Osteocyte (in vitro differentiated cells): Measurements from ENCODE around the gene RAD51B. TPM values are rescaled to one million over a fixed set of nuclear protein-coding genes. Genes with fewer than 3 reads are reported as not detected.

ENCODE experiments used
- DNase-seq: peaks from one replicate; pipeline ENCODE4 v3.0.0; 2021; ENCODE audit warnings: mixed read lengths; ENCODE audit not compliant: unreplicated experiment; ENCODE audit errors: extremely low spot score
- H3K27ac Mint-ChIP-seq: one replicate; pipeline ENCODE4 v1.8.0; 2021; ENCODE audit warnings: mild to moderate bottlenecking, mixed read lengths; ENCODE audit not compliant: unreplicated experiment
- H3K27me3 Mint-ChIP-seq: one replicate; pipeline ENCODE4 v1.8.0; 2021; ENCODE audit warnings: mixed read lengths; ENCODE audit not compliant: unreplicated experiment
- H3K36me3 Mint-ChIP-seq: one replicate; pipeline ENCODE4 v1.8.0; 2021; ENCODE audit warnings: mixed read lengths; ENCODE audit not compliant: unreplicated experiment
- H3K4me1 Mint-ChIP-seq: one replicate; pipeline ENCODE4 v1.8.0; 2021; ENCODE audit warnings: mixed read lengths; ENCODE audit not compliant: unreplicated experiment
- H3K4me3 Mint-ChIP-seq: one replicate; pipeline ENCODE4 v1.8.0; 2021; ENCODE audit warnings: mild to moderate bottlenecking, moderate library complexity, mixed read lengths; ENCODE audit not compliant: unreplicated experiment
- H3K9me3 Mint-ChIP-seq: one replicate; pipeline ENCODE4 v1.8.0; 2021; ENCODE audit warnings: mixed read lengths; ENCODE audit not compliant: unreplicated experiment
- total RNA-seq: library from RNA; stranded (reverse); gene quantifications from 2 replicates; pipeline ENCODE4 v1.2.1, GENCODE V29; 2021
- TF ChIP-seq, protein P1 (sequence below): fragments of 200-600 bp; sonication (generic); IDR thresholded peaks from 2 replicates; pipeline ENCODE4 v1.5.0; 2021; ENCODE audit warnings: antibody characterized with exemption, mild to moderate bottlenecking, moderate library complexity

The RAD51B gene
- total RNA-seq, 1 donor from 2014 or later, result 12.7 TPM

DNA sequence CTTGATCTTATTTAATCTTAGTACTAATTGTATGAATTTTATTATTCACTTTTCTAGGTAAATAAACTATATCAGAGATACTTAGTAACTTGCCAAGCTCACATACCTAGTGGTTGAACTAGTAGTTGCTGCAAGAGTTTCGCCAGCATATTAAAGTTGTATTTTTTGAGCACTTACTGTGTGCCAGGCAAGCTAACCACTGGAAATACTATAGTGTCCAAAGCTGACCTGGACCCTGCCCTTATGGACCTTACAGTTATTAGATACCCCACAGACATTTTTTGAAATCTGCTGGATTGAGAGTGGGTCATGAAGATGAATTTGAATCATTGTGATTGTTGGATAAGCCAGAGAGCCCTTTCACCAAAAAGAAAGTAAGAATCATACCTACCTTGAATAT is 125.0 kb downstream of the RAD51B start:
- Mint-ChIP-seq H3K4me3 (no peak overlapping the region), H3K27ac (peak overlapping the region; percentile 64), H3K27me3 (no peaks in the 10 kb centered on the region), H3K9me3 (peaks cover 6% of the 10 kb centered on the region), H3K36me3 (peaks cover 6% of the 10 kb centered on the region), H3K4me1 (peaks cover 53% of the 10 kb centered on the region)
- DNase-seq, result no peak
- TF ChIP-seq, protein P1, sequence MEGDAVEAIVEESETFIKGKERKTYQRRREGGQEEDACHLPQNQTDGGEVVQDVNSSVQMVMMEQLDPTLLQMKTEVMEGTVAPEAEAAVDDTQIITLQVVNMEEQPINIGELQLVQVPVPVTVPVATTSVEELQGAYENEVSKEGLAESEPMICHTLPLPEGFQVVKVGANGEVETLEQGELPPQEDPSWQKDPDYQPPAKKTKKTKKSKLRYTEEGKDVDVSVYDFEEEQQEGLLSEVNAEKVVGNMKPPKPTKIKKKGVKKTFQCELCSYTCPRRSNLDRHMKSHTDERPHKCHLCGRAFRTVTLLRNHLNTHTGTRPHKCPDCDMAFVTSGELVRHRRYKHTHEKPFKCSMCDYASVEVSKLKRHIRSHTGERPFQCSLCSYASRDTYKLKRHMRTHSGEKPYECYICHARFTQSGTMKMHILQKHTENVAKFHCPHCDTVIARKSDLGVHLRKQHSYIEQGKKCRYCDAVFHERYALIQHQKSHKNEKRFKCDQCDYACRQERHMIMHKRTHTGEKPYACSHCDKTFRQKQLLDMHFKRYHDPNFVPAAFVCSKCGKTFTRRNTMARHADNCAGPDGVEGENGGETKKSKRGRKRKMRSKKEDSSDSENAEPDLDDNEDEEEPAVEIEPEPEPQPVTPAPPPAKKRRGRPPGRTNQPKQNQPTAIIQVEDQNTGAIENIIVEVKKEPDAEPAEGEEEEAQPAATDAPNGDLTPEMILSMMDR, result no peak

GRCh38 chr14:67949771-67950170 is 130.2 kb downstream of the RAD51B start:
- H3K4me1 Mint-ChIP-seq, result peaks cover 14% of the 10 kb centered on the region
- no peak for DNase-seq
- TF ChIP-seq, protein P1, result no peak
- H3K9me3 Mint-ChIP-seq, result peaks cover 13% of the 10 kb centered on the region
- peaks cover 7% of the 10 kb centered on the region for H3K36me3 Mint-ChIP-seq
- no peak overlapping the region for H3K27ac Mint-ChIP-seq
- H3K4me3 Mint-ChIP-seq, result no peak overlapping the region
- no peaks in the 10 kb centered on the region for H3K27me3 Mint-ChIP-seq

GRCh38 chr14:67950386-67950785 is 130.8 kb downstream of the RAD51B start:
- Mint-ChIP-seq H3K36me3 (peaks cover 7% of the 10 kb centered on the region), H3K27me3 (no peaks in the 10 kb centered on the region), H3K9me3 (peaks cover 13% of the 10 kb centered on the region), H3K4me1 (peaks cover 9% of the 10 kb centered on the region), H3K4me3 (no peak overlapping the region), H3K27ac (peak overlapping the region; percentile 8)
- TF ChIP-seq, protein P1, result no peak
- no peak for DNase-seq

DNA sequence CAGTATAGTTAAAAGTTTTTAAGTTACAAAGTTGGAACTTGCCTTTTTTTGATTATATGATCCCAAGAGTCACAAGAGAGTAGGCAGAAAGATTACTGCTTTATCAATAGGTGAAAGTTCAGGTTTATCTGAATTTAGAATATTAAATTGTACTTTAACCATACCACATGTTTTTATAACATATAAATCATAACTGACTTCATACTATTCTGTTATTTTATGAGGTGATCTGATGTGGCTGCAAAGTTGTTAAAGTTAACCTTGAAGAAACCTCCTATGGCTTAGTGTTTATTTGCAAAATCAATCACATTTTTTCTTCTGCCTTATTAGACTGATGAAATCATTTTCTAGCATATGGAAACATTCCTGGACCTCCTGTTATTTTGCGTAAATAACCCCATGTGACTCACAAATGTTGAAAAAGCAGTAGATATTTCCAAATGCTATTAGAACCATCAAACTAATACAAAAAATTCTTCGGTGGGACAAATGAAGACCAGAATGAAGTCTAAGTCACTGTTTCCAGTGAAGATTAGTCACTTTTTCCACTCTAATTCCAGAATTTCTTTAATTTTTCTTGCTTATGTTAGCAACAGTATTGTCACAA is 132.1 kb downstream of the RAD51B start:
- Mint-ChIP-seq H3K4me3 (no peak overlapping the region), H3K27ac (no peak overlapping the region), H3K4me1 (peaks cover 9% of the 10 kb centered on the region), H3K27me3 (no peaks in the 10 kb centered on the region), H3K9me3 (peaks cover 13% of the 10 kb centered on the region), H3K36me3 (peaks cover 7% of the 10 kb centered on the region)
- DNase-seq, result no peak
- TF ChIP-seq, protein P1, result no peak

- Mint-ChIP-seq H3K36me3 (peaks cover 7% of the 10 kb centered on the region), H3K4me3 (no peak overlapping the region), H3K27ac (no peak overlapping the region), H3K4me1 (peaks cover 7% of the 10 kb centered on the region), H3K27me3 (no peaks in the 10 kb centered on the region), H3K9me3 (peaks cover 13% of the 10 kb centered on the region)
- TF ChIP-seq, protein P1, result no peak
- no peak for DNase-seq
These were observed 132.8 kb downstream of the RAD51B start for GRCh38 chr14:67952381-67952780.
